Naive thymus-derived CD8-positive, alpha-beta T cell (primary cell): Measurements from ENCODE around the gene CACNA2D3. TPM values are rescaled to one million over a fixed set of nuclear protein-coding genes. Genes with fewer than 3 reads are reported as not detected.

Experiments used
- ATAC-seq, 2 donors: fragments of 150-1000 bp; cut with Tn5 transposase in 1 of 2; sonication (Bioruptor Pico), chemical (Tn5 transposase) in 1 of 2; 1 replicate in 1 of 2; 2 replicates in 1 of 2; pipeline ENCODE4 v1.10.0; 2021; ENCODE audit warnings: mild to moderate bottlenecking in 2 of 2, moderate library complexity in 2 of 2
- POLR2A ChIA-PET: fragments of 350-600 bp; sonication (Branson Sonifier 250); formaldehyde crosslinking; loops from one replicate; lab custom pipeline; 2021; ENCODE audit warnings: antibody characterized with exemption; lab: Charles Lee
- DNase-seq, 10 donors: peaks; one replicate each; pipeline versions ENCODE4 v3.0.0 to v3.0.0-alpha.2; 2020 to 2022
- H3K27ac Mint-ChIP-seq, 10 donors: one replicate each; pipeline ENCODE4 v1.8.0; 2020 to 2022; ENCODE audit warnings: mild to moderate bottlenecking in 10 of 10, mixed read lengths in 10 of 10, moderate library complexity in 4 of 10, inconsistent platforms in 1 of 10
- H3K27me3 Mint-ChIP-seq, 5 donors: one replicate each; pipeline ENCODE4 v1.8.0; 2021 to 2022; ENCODE audit warnings: mixed read lengths in 5 of 5
- H3K36me3 Mint-ChIP-seq, 3 donors: one replicate each; pipeline ENCODE4 v1.8.0; 2020 to 2022; ENCODE audit warnings: mixed read lengths in 3 of 3, mild to moderate bottlenecking in 2 of 3, inconsistent platforms in 1 of 3
- H3K4me1 Mint-ChIP-seq, 4 donors: one replicate each; pipeline ENCODE4 v1.8.0; 2021 to 2022; ENCODE audit warnings: mixed read lengths in 4 of 4
- H3K4me3 Mint-ChIP-seq, 10 donors: one replicate each; pipeline ENCODE4 v1.8.0; 2020 to 2022; ENCODE audit warnings: mild to moderate bottlenecking in 10 of 10, mixed read lengths in 10 of 10, moderate library complexity in 6 of 10, inconsistent platforms in 1 of 10
- H3K9me3 Mint-ChIP-seq, 9 donors: one replicate each; pipeline ENCODE4 v1.8.0; 2020 to 2022; ENCODE audit warnings: mixed read lengths in 9 of 9, mild to moderate bottlenecking in 3 of 9, inconsistent platforms in 1 of 9, moderate library complexity in 1 of 9
- polyA plus RNA-seq, 3 donors: library from polyadenylated mRNA; unstranded; fragments of 300-500 nt; fragmentation: Illumina TruSeq; gene quantifications; one replicate each; pipeline ENCODE4 v1.2.3, GENCODE V29; 2021
- total RNA-seq, 8 experiments: library from RNA in 2 of 8; stranded (reverse) in 2 of 8; gene quantifications; one replicate each; pipeline ENCODE4 v1.2.3 and lab custom pipeline; 2021 to 2026

The CACNA2D3 gene
- total and polyA plus RNA-seq, 5 experiments from 2014 or later: not detected

DNA sequence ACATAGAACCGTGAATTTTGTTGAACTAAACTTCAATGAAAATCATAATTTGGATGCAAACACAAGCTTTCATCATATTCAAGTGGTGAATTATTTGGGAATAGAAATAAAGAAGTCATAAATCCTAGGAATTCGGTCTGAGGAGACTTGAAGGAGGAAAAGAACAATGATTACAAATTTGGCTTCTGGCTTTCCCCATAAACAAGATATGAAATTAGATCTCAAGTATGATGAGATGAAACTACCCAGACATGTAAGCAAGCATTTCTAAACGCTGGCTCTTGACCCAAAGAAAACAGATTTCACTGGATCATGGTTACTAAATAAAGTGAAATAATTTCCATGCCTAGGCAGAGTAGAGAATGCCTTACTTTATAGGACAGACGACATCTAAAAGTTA lies 952.4 kb downstream of the CACNA2D3 start:
- H3K27me3 Mint-ChIP-seq: peaks cover 0 to 17% (median 3%) of the 10 kb centered on the region in 5 donors
- no peaks in the 10 kb centered on the region for H3K4me1 Mint-ChIP-seq
- H3K9me3 Mint-ChIP-seq: peaks cover 0 to 10% (median 0%) of the 10 kb centered on the region in 9 donors
- no peak overlapping the region for H3K4me3 Mint-ChIP-seq
- ATAC-seq (no peak), DNase-seq (no peak)
- no peaks in the 10 kb centered on the region for H3K36me3 Mint-ChIP-seq
- no peak overlapping the region for H3K27ac Mint-ChIP-seq
- POLR2A ChIA-PET: no interaction called here

DNA sequence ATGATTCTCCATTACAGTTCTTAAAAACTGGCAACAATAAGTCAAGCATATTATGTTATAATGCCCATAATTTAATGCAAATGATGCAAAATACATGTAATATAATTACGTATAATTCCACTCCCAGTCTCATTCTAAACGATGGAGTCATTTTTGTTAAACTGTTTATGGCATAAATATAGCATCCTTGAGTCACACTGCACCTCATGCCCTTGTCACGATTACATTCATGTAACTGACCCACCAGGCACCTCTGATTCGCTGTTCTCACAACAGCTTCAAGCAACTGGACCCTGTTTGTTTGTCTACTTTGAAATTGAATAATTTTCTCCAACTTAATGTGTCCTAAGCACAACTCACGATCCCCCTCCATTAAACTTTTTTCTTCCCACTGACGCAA lies 953.5 kb downstream of the CACNA2D3 start:
- Mint-ChIP-seq H3K4me1 (no peaks in the 10 kb centered on the region), H3K36me3 (no peaks in the 10 kb centered on the region), H3K4me3 (no peak overlapping the region), H3K9me3 (peaks cover 0 to 10% (median 0%) of the 10 kb centered on the region in 9 donors), H3K27ac (no peak overlapping the region), H3K27me3 (peaks cover 0 to 15% (median 3%) of the 10 kb centered on the region in 5 donors)
- DNase-seq: no peak
- ATAC-seq: no peak
- POLR2A ChIA-PET: no interaction called here

DNA sequence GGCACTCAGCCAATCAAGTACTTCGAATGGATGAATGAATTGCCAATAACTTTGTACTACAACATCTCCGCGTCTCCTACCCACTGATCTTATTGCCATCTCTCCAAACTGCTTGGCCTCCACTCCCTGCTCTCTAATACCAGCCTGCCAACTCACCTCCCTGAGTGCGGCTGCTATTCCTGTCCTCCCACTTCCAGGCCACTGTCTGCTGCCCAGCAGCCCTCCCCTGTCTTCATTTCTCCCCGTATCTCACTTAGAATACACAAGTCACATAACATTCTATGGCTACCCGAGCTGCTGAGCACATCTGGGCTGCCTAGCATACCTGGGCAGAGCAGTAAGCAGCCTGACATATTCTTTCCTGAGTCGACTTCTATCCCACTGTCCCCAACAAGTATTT lies 955.4 kb downstream of the CACNA2D3 start:
- POLR2A ChIA-PET: no interaction called here
- H3K9me3 Mint-ChIP-seq: peaks cover 0 to 4% (median 0%) of the 10 kb centered on the region in 9 donors
- ATAC-seq (no peak), DNase-seq (no peak)
- peaks cover 0 to 15% (median 3%) of the 10 kb centered on the region in 5 donors for H3K27me3 Mint-ChIP-seq
- H3K27ac Mint-ChIP-seq: no peak overlapping the region
- no peaks in the 10 kb centered on the region for H3K4me1 Mint-ChIP-seq
- no peak overlapping the region for H3K4me3 Mint-ChIP-seq
- no peaks in the 10 kb centered on the region for H3K36me3 Mint-ChIP-seq

DNA sequence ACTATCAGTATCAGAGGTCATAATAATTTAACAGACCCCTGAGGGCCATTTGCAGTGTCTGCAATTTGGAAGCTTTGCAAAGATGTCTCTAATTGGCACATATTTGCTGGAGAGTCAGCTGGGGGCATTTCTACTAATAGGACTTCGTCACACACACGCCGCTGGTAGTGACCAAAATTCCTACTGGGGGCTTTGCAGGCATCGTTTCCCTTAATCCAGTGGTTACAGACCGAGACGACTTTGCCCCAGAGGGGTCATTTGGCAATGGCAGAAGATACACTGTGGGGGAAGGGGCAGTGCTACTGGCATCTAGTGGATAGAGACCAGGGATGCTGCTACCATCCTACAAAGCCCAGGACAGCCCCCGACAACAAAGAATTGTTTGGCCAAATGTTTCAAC lies 956.5 kb downstream of the CACNA2D3 start:
- H3K27ac Mint-ChIP-seq: no peak overlapping the region
- no peaks in the 10 kb centered on the region for H3K4me1 Mint-ChIP-seq
- POLR2A ChIA-PET: no interaction called here
- H3K4me3 Mint-ChIP-seq: no peak overlapping the region
- DNase-seq: no peak
- no peaks in the 10 kb centered on the region for H3K36me3 Mint-ChIP-seq
- H3K27me3 Mint-ChIP-seq: peaks cover 0 to 15% (median 3%) of the 10 kb centered on the region in 5 donors
- H3K9me3 Mint-ChIP-seq: peaks cover 0 to 4% (median 0%) of the 10 kb centered on the region in 9 donors
- no peak for ATAC-seq

DNA sequence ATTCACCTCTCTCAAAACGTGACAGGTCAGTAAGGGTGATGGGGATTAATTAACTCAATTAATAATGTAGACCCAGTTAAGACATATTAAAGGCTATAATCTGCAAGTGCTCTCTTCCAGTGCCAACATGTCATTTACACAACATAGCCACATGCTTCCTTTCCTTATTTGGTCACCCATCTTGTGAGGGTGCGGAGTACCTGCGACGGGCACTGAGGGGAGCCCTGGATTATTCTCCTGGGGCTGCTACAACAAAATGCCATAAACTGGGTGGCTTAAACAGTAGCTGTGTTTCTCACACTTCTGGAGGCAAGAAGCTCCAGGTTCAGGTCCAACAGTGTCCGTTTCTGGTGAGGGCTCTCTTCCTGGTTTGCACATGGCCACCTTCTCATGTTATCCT lies 962.9 kb downstream of the CACNA2D3 start:
- Mint-ChIP-seq H3K4me3 (no peak overlapping the region), H3K36me3 (no peaks in the 10 kb centered on the region)

DNA sequence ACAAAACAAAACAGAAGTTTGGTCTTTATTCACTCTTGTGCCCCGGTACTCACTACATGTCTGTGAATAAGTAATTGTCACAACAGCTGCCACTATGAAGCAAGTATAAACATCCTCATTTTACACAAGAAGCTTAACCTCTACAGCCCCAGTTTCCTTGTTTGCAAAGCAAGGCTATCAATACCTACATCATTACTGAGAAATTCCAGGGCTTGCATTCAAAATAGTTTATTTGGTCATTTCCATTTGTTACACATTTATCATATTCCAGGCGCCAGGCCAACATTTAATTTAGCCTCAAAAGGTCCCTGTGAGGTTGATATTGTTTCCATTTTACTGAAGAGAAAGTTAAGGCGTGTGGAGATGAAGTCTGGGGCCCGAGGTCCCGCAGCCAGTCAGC lies 966.9 kb downstream of the CACNA2D3 start:
- no peak overlapping the region for H3K4me3 Mint-ChIP-seq
- DNase-seq (no peak), ATAC-seq (no peak)
- H3K27me3 Mint-ChIP-seq: peaks cover 0 to 15% (median 5%) of the 10 kb centered on the region in 5 donors
- POLR2A ChIA-PET: no interaction called here
- H3K4me1 Mint-ChIP-seq: no peaks in the 10 kb centered on the region
- H3K36me3 Mint-ChIP-seq: no peaks in the 10 kb centered on the region
- no peak overlapping the region for H3K27ac Mint-ChIP-seq
- H3K9me3 Mint-ChIP-seq: peaks cover 0 to 37% (median 3%) of the 10 kb centered on the region in 9 donors

More for the DNA sequence above, 962.9 kb downstream of the CACNA2D3 start:
- Mint-ChIP-seq H3K27me3 (peaks cover 0 to 15% (median 5%) of the 10 kb centered on the region in 5 donors), H3K27ac (no peak overlapping the region), H3K4me1 (no peaks in the 10 kb centered on the region), H3K9me3 (peaks cover 0 to 21% (median 2%) of the 10 kb centered on the region in 9 donors)
- ATAC-seq: no peak
- POLR2A ChIA-PET: no interaction called here
- DNase-seq: no peak

DNA sequence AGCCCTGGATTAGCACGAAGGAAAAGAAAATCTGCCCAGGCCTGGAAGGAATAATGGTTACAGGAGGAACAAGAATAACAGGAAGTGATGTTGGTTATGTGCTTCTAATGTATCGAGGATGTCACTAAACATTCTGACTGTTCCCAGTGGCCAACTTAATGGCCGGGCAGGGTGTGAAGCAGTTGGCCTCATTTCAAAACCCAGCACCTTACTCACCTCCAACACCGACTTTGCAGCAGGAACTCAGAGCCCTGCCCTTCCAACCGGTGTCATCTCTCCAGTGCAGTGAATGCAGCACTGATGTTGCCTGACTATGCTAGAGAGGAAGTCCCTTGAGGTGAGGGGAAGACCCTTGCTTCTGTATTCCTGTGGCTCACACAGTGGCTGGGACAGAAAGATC lies 967.9 kb downstream of the CACNA2D3 start:
- peaks cover 0 to 15% (median 5%) of the 10 kb centered on the region in 5 donors for H3K27me3 Mint-ChIP-seq
- no peak for DNase-seq
- POLR2A ChIA-PET: no interaction called here
- no peak for ATAC-seq
- H3K27ac Mint-ChIP-seq: no peak overlapping the region
- no peaks in the 10 kb centered on the region for H3K36me3 Mint-ChIP-seq
- H3K9me3 Mint-ChIP-seq: peaks cover 0 to 38% (median 3%) of the 10 kb centered on the region in 9 donors
- H3K4me1 Mint-ChIP-seq: no peaks in the 10 kb centered on the region
- no peak overlapping the region for H3K4me3 Mint-ChIP-seq

DNA sequence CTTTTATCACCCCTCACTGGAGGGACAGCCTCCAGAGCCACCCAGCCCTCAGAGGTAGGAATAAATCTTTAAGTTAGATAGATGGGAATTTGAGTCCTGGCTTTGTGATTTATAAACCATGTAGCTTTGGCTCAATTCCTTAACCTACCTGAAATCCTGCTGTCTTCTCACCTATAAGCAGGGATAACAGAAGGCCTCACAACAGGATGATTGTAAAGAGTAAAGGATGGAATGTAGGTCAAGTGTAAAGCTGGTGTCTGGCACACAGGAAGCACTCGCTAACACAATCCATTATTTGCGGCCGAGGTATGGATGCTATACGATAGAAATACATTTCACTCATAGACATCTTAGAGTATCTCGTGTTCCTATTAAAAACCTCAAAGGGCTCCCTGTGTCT lies 968.4 kb downstream of the CACNA2D3 start:
- Mint-ChIP-seq H3K4me3 (no peak overlapping the region), H3K36me3 (no peaks in the 10 kb centered on the region), H3K4me1 (no peaks in the 10 kb centered on the region), H3K27me3 (peaks cover 0 to 15% (median 5%) of the 10 kb centered on the region in 5 donors), H3K9me3 (peaks cover 0 to 38% (median 3%) of the 10 kb centered on the region in 9 donors), H3K27ac (no peak overlapping the region)
- DNase-seq (no peak), ATAC-seq (no peak)
- POLR2A ChIA-PET: no interaction called here

DNA sequence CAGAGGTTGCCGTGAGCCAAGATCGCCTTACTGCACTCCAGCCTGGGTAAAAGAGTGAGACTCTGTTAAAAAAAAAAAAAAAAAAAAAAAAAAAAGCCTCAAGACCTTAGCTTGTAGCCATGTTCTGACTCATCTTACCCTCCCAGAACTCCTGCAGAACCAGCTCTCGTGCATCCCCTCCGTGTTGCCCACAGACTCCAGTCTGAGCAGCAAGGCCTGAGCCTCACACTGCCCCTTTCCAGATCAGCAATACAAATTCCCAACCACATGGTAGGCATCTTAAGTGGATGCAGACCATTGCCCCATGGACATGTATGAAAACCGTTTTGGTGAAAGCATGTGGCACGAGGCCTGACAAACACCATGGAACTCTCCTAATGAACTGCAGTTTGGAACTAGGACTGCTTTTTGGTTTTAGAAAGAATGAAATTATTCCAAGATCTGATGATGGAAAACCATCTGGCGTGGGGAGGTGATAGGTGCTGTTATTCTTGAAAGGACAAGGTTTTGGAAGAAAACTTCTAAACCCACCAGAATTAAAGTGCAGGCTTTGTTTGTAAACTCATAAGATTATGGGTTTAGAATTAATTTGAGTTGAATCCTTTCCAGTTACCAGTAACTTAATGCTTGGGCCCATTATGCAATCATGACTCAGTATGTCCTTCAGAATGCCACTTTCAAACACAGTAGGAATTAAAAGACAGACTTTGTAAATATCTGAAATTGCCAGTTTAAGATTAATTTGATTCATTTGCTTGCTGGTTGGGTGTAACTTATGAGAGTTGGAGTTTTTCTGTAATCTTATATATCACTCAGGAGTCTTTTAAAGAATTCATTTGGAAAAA lies 969.3 kb downstream of the CACNA2D3 start:
- Mint-ChIP-seq H3K4me1 (no peaks in the 10 kb centered on the region), H3K27me3 (peaks cover 0 to 20% (median 5%) of the 10 kb centered on the region in 5 donors), H3K9me3 (peaks cover 0 to 40% (median 4%) of the 10 kb centered on the region in 9 donors), H3K4me3 (no peak overlapping the region), H3K36me3 (no peaks in the 10 kb centered on the region), H3K27ac (no peak overlapping the region)
- DNase-seq: no peak
- ATAC-seq: no peak
- POLR2A ChIA-PET: no interaction called here

DNA sequence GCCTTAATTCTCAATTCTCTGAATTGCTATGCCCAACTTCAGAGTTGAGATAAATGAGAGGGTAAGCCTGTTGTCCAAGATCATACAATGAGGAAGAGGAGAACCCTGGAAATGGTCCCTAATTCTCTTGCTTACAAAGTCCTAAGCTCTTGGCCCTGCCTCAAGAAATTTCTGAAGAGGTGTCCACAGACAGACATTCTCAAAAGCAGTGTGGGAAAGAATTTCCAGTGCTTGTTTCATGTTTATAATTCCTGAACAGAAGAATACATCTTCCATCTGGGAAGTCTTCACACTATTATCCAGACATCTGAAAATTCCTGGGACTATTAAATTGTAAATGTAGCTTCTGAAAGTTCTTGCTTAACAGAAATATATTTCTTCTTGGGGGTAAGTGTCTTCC lies 972.3 kb downstream of the CACNA2D3 start:
- DNase-seq (no peak), ATAC-seq (no peak)
- Mint-ChIP-seq H3K4me1 (no peaks in the 10 kb centered on the region), H3K27ac (no peak overlapping the region), H3K9me3 (peaks cover 0 to 24% (median 7%) of the 10 kb centered on the region in 9 donors), H3K36me3 (no peaks in the 10 kb centered on the region), H3K4me3 (no peak overlapping the region), H3K27me3 (peaks cover 0 to 11% (median 2%) of the 10 kb centered on the region in 5 donors)
- POLR2A ChIA-PET: no interaction called here

DNA sequence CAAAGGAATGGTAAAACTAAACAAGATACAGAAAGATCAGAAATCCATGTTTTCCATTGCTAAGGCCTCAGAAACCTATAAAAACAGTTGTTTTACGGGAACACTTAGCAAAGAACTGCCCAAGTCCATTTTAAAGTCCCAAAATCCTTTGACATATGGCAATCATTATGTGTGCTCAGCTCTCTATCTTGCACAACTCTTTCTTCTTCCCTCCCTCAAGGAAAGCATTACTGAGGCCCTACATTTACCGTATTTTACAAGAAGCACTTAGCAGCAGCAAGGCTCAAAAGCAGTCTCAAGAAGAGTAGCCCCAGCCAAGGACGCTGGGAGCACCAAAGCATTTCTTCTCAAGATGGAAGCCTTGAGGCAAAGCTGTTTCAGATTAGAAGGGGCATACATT lies 975.1 kb downstream of the CACNA2D3 start:
- ATAC-seq (no peak), DNase-seq (no peak)
- POLR2A ChIA-PET: no interaction called here
- no peak overlapping the region for H3K4me3 Mint-ChIP-seq
- H3K9me3 Mint-ChIP-seq: peaks cover 0 to 24% (median 7%) of the 10 kb centered on the region in 9 donors
- H3K36me3 Mint-ChIP-seq: no peaks in the 10 kb centered on the region
- H3K27me3 Mint-ChIP-seq: peaks cover 0 to 11% (median 2%) of the 10 kb centered on the region in 5 donors
- H3K27ac Mint-ChIP-seq: no peak overlapping the region
- no peaks in the 10 kb centered on the region for H3K4me1 Mint-ChIP-seq

DNA sequence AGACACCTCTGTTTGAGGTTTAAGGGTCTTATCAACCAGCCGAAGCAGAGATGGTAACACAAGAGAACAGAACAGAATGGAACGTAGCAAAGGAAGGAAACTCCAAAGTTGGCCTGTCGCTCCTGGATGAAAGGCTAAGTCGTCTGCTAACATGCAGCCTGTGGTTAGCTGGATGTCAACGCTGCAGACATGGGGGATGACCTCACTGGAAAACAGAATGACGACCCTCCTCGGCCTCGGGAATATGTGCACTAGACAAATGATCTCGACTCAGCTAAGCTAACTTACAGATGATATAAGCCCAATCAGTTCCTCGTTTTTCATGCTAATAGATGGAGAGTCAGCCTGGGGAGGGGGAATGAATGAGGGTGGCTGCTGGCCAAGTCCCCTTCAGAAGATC lies 983.3 kb downstream of the CACNA2D3 start:
- Mint-ChIP-seq H3K27me3 (peaks cover 0 to 3% (median 2%) of the 10 kb centered on the region in 5 donors), H3K9me3 (peaks cover 0 to 9% (median 4%) of the 10 kb centered on the region in 9 donors), H3K36me3 (peaks cover 0 to 4% (median 0%) of the 10 kb centered on the region in 3 donors), H3K4me1 (no peaks in the 10 kb centered on the region), H3K27ac (no peak overlapping the region), H3K4me3 (no peak overlapping the region)
- POLR2A ChIA-PET: no interaction called here
- ATAC-seq: no peak
- no peak for DNase-seq

DNA sequence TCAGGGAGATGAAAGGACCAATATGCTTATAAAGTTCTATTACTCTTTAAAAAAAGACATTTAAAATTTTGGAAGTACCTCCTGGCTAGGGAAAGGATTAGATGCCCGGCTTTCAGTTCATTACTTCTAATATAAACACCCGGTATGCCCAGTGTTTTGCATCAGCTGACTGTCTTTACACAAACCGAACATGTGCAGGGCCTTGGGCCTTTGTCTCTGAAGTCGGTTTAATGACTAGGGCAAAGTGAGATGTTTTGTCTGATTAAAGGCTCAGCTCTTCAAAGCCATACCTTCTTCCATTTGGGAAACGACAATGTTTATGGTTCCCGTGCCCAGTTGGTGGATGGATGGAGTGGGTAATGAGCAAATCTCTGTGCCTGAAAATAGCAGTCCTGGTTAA lies 984.8 kb downstream of the CACNA2D3 start:
- H3K9me3 Mint-ChIP-seq: peaks cover 0 to 9% (median 2%) of the 10 kb centered on the region in 9 donors
- peaks cover 0 to 4% (median 0%) of the 10 kb centered on the region in 3 donors for H3K36me3 Mint-ChIP-seq
- DNase-seq: no peak
- peaks cover 0 to 3% (median 2%) of the 10 kb centered on the region in 5 donors for H3K27me3 Mint-ChIP-seq
- no peak overlapping the region for H3K27ac Mint-ChIP-seq
- POLR2A ChIA-PET: no interaction called here
- H3K4me1 Mint-ChIP-seq: no peaks in the 10 kb centered on the region
- H3K4me3 Mint-ChIP-seq: no peak overlapping the region
- ATAC-seq: no peak
